ENCODE data around the gene ITGA2B.

DNA sequence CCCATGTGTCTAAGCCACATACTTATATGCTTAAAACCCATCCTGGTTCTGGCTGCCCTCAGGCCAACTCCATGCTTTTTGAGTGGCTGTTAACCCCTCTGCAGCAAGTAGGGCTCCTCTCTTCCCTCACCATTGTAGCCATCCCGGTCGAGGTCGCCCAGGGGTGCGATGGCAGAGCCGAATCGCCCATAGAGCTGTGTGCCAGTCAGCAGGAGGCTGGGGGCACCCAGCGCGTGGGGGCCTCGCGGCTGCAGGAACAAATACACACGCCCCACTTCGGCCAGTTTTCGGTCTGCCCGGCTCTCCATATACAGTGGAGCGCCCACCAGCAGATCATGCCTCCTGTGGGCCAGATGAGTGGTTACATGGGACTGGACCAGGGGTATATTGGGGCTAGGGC is 6.1 kb downstream of the ITGA2B start:
- TF ChIP-seq POLR2AphosphoS5 (IDR thresholded peaks at IDR 0.05; ENCODE audit: low read depth, low read length): no peak
- no peak for TF ChIP-seq POLR2A (IDR thresholded peaks at IDR 0.05; ENCODE audit: low read depth, low read length)
- no peak for TF ChIP-seq TAF1 (IDR thresholded peaks at IDR 0.05; ENCODE audit: borderline replicate concordance, low read depth, low read length)
